HCT116 (cell line): Measurements from ENCODE around the gene RTN4IP1. TPM values are rescaled to one million over a fixed set of nuclear protein-coding genes. Genes with fewer than 3 reads are reported as not detected.

ENCODE experiments used
- ATAC-seq: fragments of 200-7000 bp; cut with Tn5 transposase; 2 replicates; pipeline ENCODE4 v1.9.1; 2020; ENCODE audit warnings: mild to moderate bottlenecking, moderate library complexity
- BruUV-seq: library from RNA; stranded (reverse); fragments of 400-500 nt; replicated peaks from 2 replicates; lab custom pipeline; 2021; lab: Mats Ljungman, UMichigan
- CTCF ChIA-PET: fragments of 300-600 bp; sonication (Branson Sonifier 250); formaldehyde crosslinking; loops from one replicate; lab custom pipeline; 2021; ENCODE audit warnings: antibody characterized with exemption; lab: Charles Lee
- POLR2A ChIA-PET: fragments of 300-600, 350-600 bp; sonication (Branson Sonifier 250); formaldehyde crosslinking; loops from one replicate; lab custom pipeline; 2021; ENCODE audit warnings: antibody characterized with exemption; lab: Charles Lee
- RAD21 ChIA-PET, 2 experiments: fragments of 300-600 bp; sonication (Branson Sonifier 250); formaldehyde crosslinking; loops; one replicate each; lab custom pipeline; 2023; ENCODE audit warnings: low total read pairs in 2 of 2; ENCODE audit not compliant: uncharacterized antibody in 2 of 2, unreplicated experiment in 2 of 2, low non-redundant PET in 1 of 2; lab: Charles Lee
- DNase-seq: peaks from one replicate; pipeline ENCODE4 v3.0.0-alpha.2; 2010; ENCODE audit warnings: low read depth, low spot score
- H2AFZ ChIP-seq: fragments of 200-600 bp; shearing (Covaris generic), sonication (generic); 2 replicates; pipeline ENCODE4 v1.6.1; 2017; ENCODE audit warnings: low read depth, mixed run types, mixed read lengths, antibody characterized with exemption, low read length; ENCODE audit not compliant: poor library complexity, severe bottlenecking
- H3K27ac ChIP-seq: 2 replicates; pipeline ENCODE4 v1.5.1; 2012; ENCODE audit warnings: low read depth, low read length
- H3K27me3 ChIP-seq: fragments of 200-600 bp; sonication (generic); 2 replicates; pipeline ENCODE4 v1.6.1; 2016; ENCODE audit warnings: mixed run types, low read length, mixed read lengths; ENCODE audit not compliant: insufficient read depth
- H3K36me3 ChIP-seq, 2 experiments: fragments of 200-500 bp in 1 of 2; fragments of 200-600 bp in 1 of 2; sonication (Bioruptor generic) in 1 of 2; sonication (generic) in 1 of 2; 2 replicates each; pipeline versions ENCODE4 v1.5.1 to v1.6.1; 2014 to 2016; ENCODE audit warnings: low read length in 2 of 2, inconsistent platforms in 1 of 2, mixed read lengths in 1 of 2, mixed run types in 1 of 2; ENCODE audit not compliant: insufficient read depth in 2 of 2, control insufficient read depth in 1 of 2
- H3K4me1 ChIP-seq, 2 experiments: fragments of 200-600 bp in 1 of 2; sonication (generic) in 1 of 2; 2 replicates each; pipeline versions ENCODE4 v1.5.1 to v1.6.1; 2012 to 2017; ENCODE audit warnings: low read length in 2 of 2, inconsistent platforms in 1 of 2, mild to moderate bottlenecking in 1 of 2, mixed read lengths in 1 of 2, mixed run types in 1 of 2, moderate library complexity in 1 of 2; ENCODE audit not compliant: insufficient read depth in 2 of 2, control insufficient read depth in 1 of 2
- H3K4me2 ChIP-seq: fragments of 200-600 bp; sonication (generic); 2 replicates; pipeline ENCODE4 v1.6.1; 2017; ENCODE audit warnings: mixed run types, low read length, mixed read lengths
- H3K4me3 ChIP-seq, 2 experiments: fragments of 200-600 bp in 1 of 2; sonication (generic) in 1 of 2; replicated peaks in 1 of 2; 2 replicates each; pipeline ENCODE4 v1.5.1; 2011 to 2016; ENCODE audit warnings: low read length in 2 of 2, control low read depth in 1 of 2, low read depth in 1 of 2, mild to moderate bottlenecking in 1 of 2, mixed read lengths in 1 of 2, mixed run types in 1 of 2
- H3K79me2 ChIP-seq: fragments of 200-600 bp; sonication (generic); 2 replicates; pipeline ENCODE4 v1.6.1; 2017; ENCODE audit warnings: mild to moderate bottlenecking, mixed run types, low read length, moderate library complexity, mixed read lengths; ENCODE audit not compliant: insufficient read depth
- H3K9ac ChIP-seq: fragments of 200-600 bp; sonication (generic); 2 replicates; pipeline ENCODE4 v1.6.1; 2016; ENCODE audit warnings: low read length, mixed read lengths
- H3K9me2 ChIP-seq: fragments of 200-600 bp; sonication (generic), shearing (Covaris generic); 2 replicates; pipeline ENCODE4 v1.6.1; 2017; ENCODE audit warnings: mixed run types, mild to moderate bottlenecking, moderate library complexity; ENCODE audit not compliant: insufficient read depth
- H3K9me3 ChIP-seq, 2 experiments: fragments of 200-500 bp in 1 of 2; fragments of 200-600 bp in 1 of 2; sonication (Bioruptor generic) in 1 of 2; sonication (generic) in 1 of 2; 2 replicates each; pipeline ENCODE4 v1.6.1; 2014 to 2017; ENCODE audit warnings: low read length in 2 of 2, mixed read lengths in 2 of 2, inconsistent platforms in 1 of 2, low read depth in 1 of 2, mild to moderate bottlenecking in 1 of 2, mixed run types in 1 of 2, moderate library complexity in 1 of 2; ENCODE audit not compliant: control insufficient read depth in 1 of 2, insufficient read depth in 1 of 2
- H4K20me1 ChIP-seq: fragments of 200-600 bp; sonication (generic), shearing (Covaris generic); 2 replicates; pipeline ENCODE4 v1.6.1; 2017; ENCODE audit warnings: mixed run types, mild to moderate bottlenecking, moderate library complexity; ENCODE audit not compliant: insufficient read depth
- CBX3 ChIP-seq: IDR thresholded peaks from 2 replicates; pipeline ENCODE4 v1.6.1; 2012; ENCODE audit warnings: low read depth
- CEBPB ChIP-seq: IDR thresholded peaks from 2 replicates; pipeline ENCODE4 v1.6.1; 2012; ENCODE audit warnings: low read depth
- EGR1 ChIP-seq: IDR thresholded peaks from 2 replicates; pipeline ENCODE4 v1.6.1; 2012; ENCODE audit warnings: low read depth
- FOSL1 ChIP-seq: IDR thresholded peaks from 2 replicates; pipeline ENCODE4 v1.6.1; 2012; ENCODE audit warnings: low read depth
- JUND ChIP-seq: IDR thresholded peaks from 2 replicates; pipeline ENCODE4 v1.6.1; 2012
- RAD21 ChIP-seq: IDR thresholded peaks from 2 replicates; pipeline ENCODE4 v1.6.1; 2012; ENCODE audit warnings: low read depth, mild to moderate bottlenecking
- SIN3A ChIP-seq: IDR thresholded peaks from 2 replicates; pipeline ENCODE4 v1.6.1; 2012; ENCODE audit warnings: low read depth
- SP1 ChIP-seq: IDR thresholded peaks from 2 replicates; pipeline ENCODE4 v1.6.1; 2012; ENCODE audit warnings: low read depth
- SRF ChIP-seq: IDR thresholded peaks from 2 replicates; pipeline ENCODE4 v1.6.1; 2012; ENCODE audit warnings: low read depth
- TCF7L2 ChIP-seq: IDR thresholded peaks from 2 replicates; pipeline ENCODE4 v1.7.0; 2011; ENCODE audit warnings: borderline replicate concordance, inconsistent platforms; ENCODE audit not compliant: insufficient read depth, insufficient read length; ENCODE audit errors: extremely low read depth
- YY1 ChIP-seq: IDR thresholded peaks from 2 replicates; pipeline ENCODE4 v1.6.1; 2011; ENCODE audit warnings: low read length, low read depth, moderate library complexity, mild to moderate bottlenecking; ENCODE audit not compliant: insufficient replicate concordance; ENCODE audit errors: extremely low read depth
- ZBTB33 ChIP-seq: IDR thresholded peaks from 2 replicates; pipeline ENCODE4 v1.6.1; 2011; ENCODE audit warnings: mild to moderate bottlenecking, low read length, moderate library complexity; ENCODE audit not compliant: insufficient replicate concordance; ENCODE audit errors: extremely low read depth
- intact Hi-C: fragments of 100-400 bp; cut with micrococcal nuclease; formaldehyde crosslinking; loops from 2 replicates; pipeline ENCODE4 v1.10.0; 2022
- total RNA-seq: library from RNA; stranded (reverse); gene quantifications from one replicate; pipeline ENCODE4 v1.2.1, GENCODE V29; 2021; ENCODE audit not compliant: unreplicated experiment
- TF ChIP-seq, protein P1 (sequence below): IDR thresholded peaks from 2 replicates; pipeline ENCODE4 v1.6.1; 2012

The RTN4IP1 gene
- total RNA-seq, 1 experiment from 2014 or later = 9.1 TPM

DNA sequence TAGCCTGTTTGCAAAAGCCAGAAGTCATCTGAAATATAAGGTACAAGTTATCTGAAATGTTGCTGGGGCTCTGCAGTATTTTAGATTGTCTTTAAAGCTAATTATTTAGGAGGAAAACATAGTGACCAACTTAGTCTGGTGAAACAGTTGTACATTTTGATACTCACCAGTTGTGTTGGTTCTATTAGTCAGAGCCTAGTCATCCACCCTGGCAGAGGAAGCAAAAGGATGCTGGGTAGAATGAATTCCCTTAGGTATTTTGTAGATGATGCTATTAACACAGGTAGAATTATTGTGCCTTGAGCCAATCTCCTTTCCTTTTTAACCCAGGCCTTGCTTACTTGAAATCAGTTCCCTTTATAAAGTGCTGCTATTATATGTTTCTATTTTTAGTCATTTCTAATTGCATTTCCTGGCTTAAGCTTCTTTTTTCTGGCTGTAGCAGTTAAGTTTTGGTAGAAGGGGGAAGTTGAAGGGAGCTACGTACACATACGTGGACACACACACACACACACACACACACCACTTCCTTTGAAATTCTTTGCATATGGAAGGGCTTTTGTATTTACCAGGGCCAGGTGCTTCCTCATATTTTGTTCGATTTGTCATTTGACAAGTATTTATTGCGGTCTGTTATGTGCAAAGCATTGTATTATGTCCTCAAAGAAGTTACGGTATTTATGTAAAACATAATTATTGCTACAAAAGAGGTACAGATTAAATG lies 82.4 kb downstream of the RTN4IP1 start:
- peak overlapping the region; percentile 59 for H2AFZ ChIP-seq
- no peaks in the 10 kb centered on the region for H3K79me2 ChIP-seq
- no peaks in the 10 kb centered on the region for H3K9me3 ChIP-seq
- RAD21 ChIA-PET = no interaction called here
- peak overlapping the region in 1 of 2 experiments; percentile 9; a peak in 2 of 4 replicates for H3K4me3 ChIP-seq
- TSS peak; percentile 32 for BruUV-seq
- peak; percentile 76 for DNase-seq
- H3K4me1 ChIP-seq = peaks cover 26 to 39% of the 10 kb centered on the region in 2 experiments
- H3K27ac ChIP-seq = peak overlapping the region; percentile 88
- H3K27me3 ChIP-seq = no peaks in the 10 kb centered on the region
- ATAC-seq = peak; percentile 74
- no peaks in the 10 kb centered on the region for H3K9me2 ChIP-seq
- TF ChIP-seq, protein P1, sequence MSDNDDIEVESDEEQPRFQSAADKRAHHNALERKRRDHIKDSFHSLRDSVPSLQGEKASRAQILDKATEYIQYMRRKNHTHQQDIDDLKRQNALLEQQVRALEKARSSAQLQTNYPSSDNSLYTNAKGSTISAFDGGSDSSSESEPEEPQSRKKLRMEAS = no peak
- TF ChIP-seq EGR1 (no peak), YY1 (no peak), SIN3A (no peak; the same call in 1 of the 2 replicates), TCF7L2 (no peak), JUND (peak; percentile 80), RAD21 (no peak), ZBTB33 (no peak), CEBPB (peak; percentile 44; the same call in 1 of the 2 replicates), FOSL1 (peak; percentile 92), CBX3 (peak; percentile 9; the same call in 1 of the 2 replicates), SP1 (peak; percentile 56), SRF (peak; percentile 59; the same call in 1 of the 2 replicates)
- TF ChIP-seq, all 23 proteins: peak for 6
- ChIA-PET POLR2A (interaction anchor here (0.7 kb wide), 1 partner anchor 13 kb away, joined by 4 read pairs; no protein-coding TSS in a partner anchor), CTCF (no interaction called here)
- Histone ChIP-seq H4K20me1 (no peaks in the 10 kb centered on the region), H3K9ac (0 out of 2 replicates have a peak overlapping the region, but pooled peaks have one; percentile 9), H3K36me3 (no peaks in the 10 kb centered on the region), H3K4me2 (peak overlapping the region; percentile 68)
- intact Hi-C loops = no loop called here
